Left ventricle myocardium inferior (tissue), 1 donor: ENCODE data around the gene WNT1. TPM values are rescaled to one million over a fixed set of nuclear protein-coding genes. Genes with fewer than 3 reads are reported as not detected.

Experiments used
- DNase-seq: peaks from one replicate; pipeline ENCODE4 v3.0.0-alpha.2; 2020
- H3K27ac ChIP-seq: fragments of 200-600 bp; replicated peaks from 2 replicates; pipeline ENCODE4 v1.8.0; 2021
- H3K27me3 ChIP-seq: fragments of 200-600 bp; 2 replicates; pipeline ENCODE4 v1.8.0; 2021; ENCODE audit warnings: low read depth
- H3K36me3 ChIP-seq: fragments of 200-600 bp; 2 replicates; pipeline ENCODE4 v1.8.0; 2021
- H3K4me1 ChIP-seq: fragments of 200-600 bp; 2 replicates; pipeline ENCODE4 v1.8.0; 2021
- H3K4me3 ChIP-seq: fragments of 200-600 bp; 2 replicates; pipeline ENCODE4 v1.8.0; 2021; ENCODE audit warnings: mild to moderate bottlenecking, moderate library complexity
- H3K9me3 ChIP-seq: fragments of 200-600 bp; replicated peaks from 2 replicates; pipeline ENCODE4 v1.8.0; 2021
- CTCF ChIP-seq: fragments of 200-600 bp; IDR thresholded peaks from 2 replicates; pipeline ENCODE4 v1.8.0; 2021; ENCODE audit warnings: antibody characterized with exemption, mild to moderate bottlenecking, borderline replicate concordance
- intact Hi-C: fragments of 100-400 bp; cut with micrococcal nuclease; formaldehyde crosslinking; loops from one replicate; pipeline ENCODE4 v1.11.0; 2022
- total RNA-seq: library from RNA; stranded (reverse); fragmentation: NEBNext Ultra II Directional; extraction: Animal tissue kit (Norgen Biotek cat#: 25700); gene quantifications from one replicate; pipeline ENCODE4 v1.2.1, GENCODE V29; 2021
- donor health status: DM: no; HTN: yes; CAD: no; lungs with severe emphysema.

WNT1 gene
- total RNA-seq, 1 donor from 2014 or later: not detected

- Histone ChIP-seq H3K27ac (peak within 1 kb of the TSS; percentile 97), H3K27me3 (no peaks in the 10 kb centered on the region), H3K4me1 (peaks cover 58% of the 10 kb centered on the region), H3K9me3 (no peaks in the 10 kb centered on the region), H3K4me3 (peak within 1 kb of the TSS; percentile 93), H3K36me3 (peaks cover 30% of the 10 kb centered on the region)
- peak; percentile 96 for DNase-seq
- peak; percentile 53 for TF ChIP-seq CTCF
- intact Hi-C loops: no loop called here
Measured at GRCh38 chr12:49018261-49019119, 40.4 kb downstream of the WNT1 start, which contains the start of gene PRKAG1. Gene PRKAG1 (minus strand): TSS chr12:49018776. CDS start chr12:49018740, 36 bp downstream.

GRCh38 chr12:49019120-49019430 is 41.0 kb downstream of the WNT1 start:
- Histone ChIP-seq H3K27ac (peak overlapping the region; percentile 97), H3K27me3 (no peaks in the 10 kb centered on the region), H3K36me3 (peaks cover 36% of the 10 kb centered on the region), H3K9me3 (no peaks in the 10 kb centered on the region), H3K4me3 (peak overlapping the region; percentile 93), H3K4me1 (peaks cover 52% of the 10 kb centered on the region)
- DNase-seq: no peak
- intact Hi-C loops: no loop called here
- no peak for TF ChIP-seq CTCF

GRCh38 chr12:49019443-49020324 is 41.6 kb downstream of the WNT1 start:
- no peak for TF ChIP-seq CTCF
- peaks cover 46% of the 10 kb centered on the region for H3K4me1 ChIP-seq
- intact Hi-C loops: no loop called here
- no peaks in the 10 kb centered on the region for H3K9me3 ChIP-seq
- no peaks in the 10 kb centered on the region for H3K27me3 ChIP-seq
- peak overlapping the region; percentile 97 for H3K27ac ChIP-seq
- peak overlapping the region; percentile 93 for H3K4me3 ChIP-seq
- DNase-seq: no peak
- peaks cover 42% of the 10 kb centered on the region for H3K36me3 ChIP-seq

- Histone ChIP-seq H3K27me3 (no peaks in the 10 kb centered on the region), H3K9me3 (no peaks in the 10 kb centered on the region), H3K4me1 (peaks cover 39% of the 10 kb centered on the region), H3K36me3 (peaks cover 50% of the 10 kb centered on the region), H3K27ac (no peak overlapping the region), H3K4me3 (no peak overlapping the region)
- no peak for DNase-seq
- intact Hi-C loops: no loop called here
- no peak for TF ChIP-seq CTCF
Measured at GRCh38 chr12:49020441-49020840, 42.3 kb downstream of the WNT1 start.

GRCh38 chr12:49021292-49021915 is 43.3 kb downstream of the WNT1 start:
- Histone ChIP-seq H3K4me1 (peaks cover 29% of the 10 kb centered on the region), H3K4me3 (no peak overlapping the region), H3K27ac (no peak overlapping the region), H3K9me3 (no peaks in the 10 kb centered on the region), H3K36me3 (peaks cover 59% of the 10 kb centered on the region), H3K27me3 (no peaks in the 10 kb centered on the region)
- DNase-seq: no peak
- TF ChIP-seq CTCF: no peak
- intact Hi-C loops: no loop called here
